Coronary artery (tissue), 2 donors: Measurements from ENCODE around the gene BTNL8.

Source experiments
- DNase-seq: peaks from one replicate; pipeline ENCODE4 v3.0.0-alpha.2; 2017; ENCODE audit warnings: low spot score
- H3K27ac ChIP-seq, 2 donors: fragments of 200-600 bp; sonication (generic); one replicate each; pipeline ENCODE4 v1.5.1; 2016 to 2019
- H3K4me3 ChIP-seq: fragments of 200-600 bp; sonication (generic); 2 replicates; pipeline ENCODE4 v1.5.1; 2016; ENCODE audit warnings: mild to moderate bottlenecking, moderate library complexity
- TF ChIP-seq, protein P1 (sequence below): fragments of 200-600 bp; sonication (generic); IDR thresholded peaks from one replicate; pipeline ENCODE4 v1.5.1; 2019; ENCODE audit warnings: antibody characterized with exemption

Gene BTNL8

DNA sequence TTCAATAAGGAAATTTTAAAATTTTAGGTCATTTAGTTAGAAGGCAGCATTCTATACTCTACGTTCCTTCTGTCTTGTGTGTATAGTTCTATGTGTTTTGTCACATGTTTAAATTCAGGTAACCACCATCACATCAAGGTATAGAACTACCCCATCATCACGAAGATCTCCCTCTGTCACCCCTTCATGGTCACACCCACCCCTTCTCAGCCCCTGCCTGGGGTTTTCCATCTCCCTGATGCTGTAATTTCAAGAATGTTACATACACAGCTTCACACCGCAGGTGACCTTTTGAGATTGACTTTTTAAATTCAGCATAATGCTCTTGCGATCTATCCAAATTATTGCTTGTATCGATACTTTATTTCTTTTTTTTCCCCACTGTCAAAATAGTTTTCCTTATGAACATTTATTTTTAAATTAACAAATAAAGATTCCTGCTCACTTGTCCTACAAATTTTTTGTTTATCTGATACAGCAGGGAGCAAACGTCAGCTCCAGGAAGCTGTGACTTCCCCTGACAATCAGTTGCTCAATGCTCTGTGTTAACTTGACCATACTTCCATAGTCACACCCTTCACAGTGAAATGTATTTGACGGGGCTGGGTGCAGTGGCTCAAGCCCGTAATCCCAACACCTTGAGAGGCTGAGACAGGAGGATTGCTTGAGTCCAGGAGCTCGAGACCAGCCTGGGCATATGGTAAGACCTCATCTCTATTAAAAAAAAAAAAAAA lies 10.2 kb downstream of the BTNL8 start:
- no peak for DNase-seq
- Histone ChIP-seq H3K4me3 (no peak overlapping the region), H3K27ac (no peak overlapping the region)
- TF ChIP-seq, protein P1, sequence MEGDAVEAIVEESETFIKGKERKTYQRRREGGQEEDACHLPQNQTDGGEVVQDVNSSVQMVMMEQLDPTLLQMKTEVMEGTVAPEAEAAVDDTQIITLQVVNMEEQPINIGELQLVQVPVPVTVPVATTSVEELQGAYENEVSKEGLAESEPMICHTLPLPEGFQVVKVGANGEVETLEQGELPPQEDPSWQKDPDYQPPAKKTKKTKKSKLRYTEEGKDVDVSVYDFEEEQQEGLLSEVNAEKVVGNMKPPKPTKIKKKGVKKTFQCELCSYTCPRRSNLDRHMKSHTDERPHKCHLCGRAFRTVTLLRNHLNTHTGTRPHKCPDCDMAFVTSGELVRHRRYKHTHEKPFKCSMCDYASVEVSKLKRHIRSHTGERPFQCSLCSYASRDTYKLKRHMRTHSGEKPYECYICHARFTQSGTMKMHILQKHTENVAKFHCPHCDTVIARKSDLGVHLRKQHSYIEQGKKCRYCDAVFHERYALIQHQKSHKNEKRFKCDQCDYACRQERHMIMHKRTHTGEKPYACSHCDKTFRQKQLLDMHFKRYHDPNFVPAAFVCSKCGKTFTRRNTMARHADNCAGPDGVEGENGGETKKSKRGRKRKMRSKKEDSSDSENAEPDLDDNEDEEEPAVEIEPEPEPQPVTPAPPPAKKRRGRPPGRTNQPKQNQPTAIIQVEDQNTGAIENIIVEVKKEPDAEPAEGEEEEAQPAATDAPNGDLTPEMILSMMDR = no peak

DNA sequence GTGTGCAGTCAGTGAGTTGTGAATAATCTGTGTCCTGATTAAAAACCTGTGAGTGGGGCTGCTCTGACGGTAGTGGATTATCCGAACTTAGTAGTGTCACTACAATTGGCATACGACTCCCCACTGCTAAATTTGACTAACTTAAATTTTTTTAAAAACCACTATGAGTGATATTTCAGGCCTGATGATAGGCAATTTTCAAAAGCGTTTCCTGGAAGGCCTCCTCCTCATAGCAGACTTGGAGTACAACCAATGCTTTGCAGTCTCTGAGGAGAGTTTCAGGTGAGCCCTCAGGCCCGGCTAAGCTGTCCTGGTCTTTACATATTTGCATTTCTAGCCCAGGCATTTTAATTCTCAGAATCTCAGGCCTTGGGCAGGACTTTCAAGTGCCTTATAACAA lies 10.8 kb downstream of the BTNL8 start:
- Histone ChIP-seq H3K27ac (no peak overlapping the region), H3K4me3 (no peak overlapping the region)
- TF ChIP-seq, protein P1 = no peak
- DNase-seq = no peak

DNA sequence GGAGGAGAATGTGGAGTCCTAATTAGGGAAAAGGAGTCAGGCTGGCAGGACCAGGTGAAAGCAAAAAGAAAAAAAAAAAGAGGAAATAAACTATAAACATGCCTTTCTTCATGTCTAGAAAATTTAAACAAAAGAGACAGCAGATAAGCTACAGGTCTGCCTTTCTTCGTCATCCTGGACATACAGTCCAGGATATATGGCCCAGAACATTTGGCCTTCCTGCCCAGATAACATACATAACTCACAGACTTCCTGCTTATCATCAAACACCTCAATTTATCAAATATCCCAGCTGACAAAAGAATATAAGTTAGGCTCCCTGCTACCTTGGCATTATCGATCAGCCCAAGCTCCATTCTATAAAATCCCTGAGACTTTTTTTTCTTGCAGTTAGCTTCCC lies 11.2 kb downstream of the BTNL8 start:
- DNase-seq = no peak
- Histone ChIP-seq H3K27ac (no peak overlapping the region), H3K4me3 (no peak overlapping the region)
- TF ChIP-seq, protein P1 = no peak

DNA sequence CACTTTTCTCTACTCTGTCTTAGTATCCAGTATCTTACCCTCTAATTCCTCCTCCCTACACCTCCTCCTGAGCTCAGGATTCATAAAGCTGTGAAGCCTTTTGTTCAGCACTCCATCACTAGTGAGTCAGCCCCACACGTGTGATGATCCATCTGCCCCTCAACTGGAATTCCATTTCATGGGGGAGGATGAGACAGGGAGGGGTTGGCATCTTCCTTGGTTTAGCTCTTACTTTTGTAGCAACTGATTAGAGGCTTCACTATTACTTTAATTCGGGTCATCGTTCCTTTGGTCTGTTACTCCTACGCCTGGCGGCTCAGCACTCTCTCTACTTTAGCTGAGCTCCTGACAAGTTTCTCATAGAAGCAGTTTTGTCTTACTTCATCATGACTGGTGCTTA lies 11.8 kb downstream of the BTNL8 start:
- TF ChIP-seq, protein P1 = no peak
- no peak overlapping the region for H3K4me3 ChIP-seq
- no peak overlapping the region for H3K27ac ChIP-seq
- no peak for DNase-seq

DNA sequence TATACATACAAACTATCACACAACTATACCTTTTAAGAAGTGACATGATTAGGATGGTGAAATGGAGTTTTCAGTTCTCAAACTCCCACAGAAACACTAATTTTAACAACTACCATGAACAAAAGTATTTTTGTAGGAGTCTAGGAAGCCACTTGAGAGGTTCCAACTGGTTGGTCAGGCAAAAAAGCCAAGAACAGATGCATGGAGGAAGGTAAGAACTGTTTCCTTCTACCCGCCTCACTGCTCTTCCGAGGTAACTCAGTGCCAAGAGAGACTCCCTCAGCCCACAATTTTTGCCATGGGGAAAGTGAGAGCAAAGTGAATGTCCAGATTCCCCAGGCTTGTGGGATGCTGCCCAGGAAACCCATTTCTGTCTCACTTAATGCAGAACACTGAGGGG lies 15.7 kb downstream of the BTNL8 start:
- TF ChIP-seq, protein P1 = no peak

DNA sequence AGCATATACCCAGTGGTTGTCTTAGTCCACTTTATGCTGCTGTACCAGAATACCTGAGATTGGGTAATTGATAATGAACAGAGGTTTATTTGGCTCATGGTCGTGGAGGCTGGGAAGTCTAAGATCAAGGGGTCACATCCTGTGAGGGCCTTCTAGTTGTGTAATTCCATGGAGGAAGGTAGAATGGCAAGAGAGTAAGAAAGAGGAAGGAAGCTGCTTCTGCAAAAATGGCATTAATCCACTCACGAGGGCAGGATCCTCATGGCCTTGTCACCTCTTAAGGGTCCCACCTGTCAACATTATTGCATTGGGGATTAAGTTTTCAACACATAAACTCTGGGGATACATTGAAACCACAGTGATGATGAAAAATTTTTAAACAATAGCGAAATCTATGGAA lies 17.0 kb downstream of the BTNL8 start:
- no peak for DNase-seq
- H3K4me3 ChIP-seq = no peak overlapping the region
- TF ChIP-seq, protein P1 = no peak
- H3K27ac ChIP-seq = no peak overlapping the region

More for the DNA sequence above, 15.7 kb downstream of the BTNL8 start:
- no peak for DNase-seq
- Histone ChIP-seq H3K4me3 (no peak overlapping the region), H3K27ac (no peak overlapping the region)

DNA sequence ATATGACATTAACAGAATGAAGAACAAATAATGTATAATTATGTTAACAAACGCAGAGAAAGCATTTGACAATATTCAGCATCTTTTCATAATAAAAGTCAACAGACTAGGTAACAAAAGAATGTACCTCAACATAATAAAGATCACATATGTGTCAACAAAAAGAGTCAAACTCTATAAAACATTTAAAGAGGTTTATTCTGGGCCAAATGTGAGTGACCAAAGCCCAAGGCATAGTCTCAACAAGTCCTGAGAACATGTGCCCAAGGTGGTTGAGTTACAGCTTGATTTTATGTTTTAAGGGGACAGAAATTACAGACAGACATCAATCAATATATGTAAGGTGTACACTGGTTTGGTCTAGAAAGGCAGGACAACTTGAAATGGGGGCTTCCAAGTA lies 19.4 kb downstream of the BTNL8 start:
- DNase-seq = no peak
- TF ChIP-seq, protein P1 = no peak
- H3K4me3 ChIP-seq = no peak overlapping the region
- H3K27ac ChIP-seq = no peak overlapping the region
